DOHH2 (cell line): ENCODE results near the gene FOXN1.

Source experiments
- EZH2phosphoT487 ChIP-seq: fragments of 200-600 bp; sonication (generic); IDR thresholded peaks from 2 replicates; pipeline ENCODE4 v1.6.1; 2017; ENCODE audit warnings: borderline replicate concordance, mild to moderate bottlenecking, antibody characterized with exemption, low read length, moderate library complexity, mixed read lengths
- TF ChIP-seq, protein P1 (sequence below): fragments of 200-600 bp; sonication (generic); IDR thresholded peaks from one replicate; pipeline ENCODE4 v1.5.1; 2014; ENCODE audit warnings: antibody characterized with exemption, mild to moderate bottlenecking, low read depth, low read length; ENCODE audit not compliant: poor library complexity, severe bottlenecking

DNA sequence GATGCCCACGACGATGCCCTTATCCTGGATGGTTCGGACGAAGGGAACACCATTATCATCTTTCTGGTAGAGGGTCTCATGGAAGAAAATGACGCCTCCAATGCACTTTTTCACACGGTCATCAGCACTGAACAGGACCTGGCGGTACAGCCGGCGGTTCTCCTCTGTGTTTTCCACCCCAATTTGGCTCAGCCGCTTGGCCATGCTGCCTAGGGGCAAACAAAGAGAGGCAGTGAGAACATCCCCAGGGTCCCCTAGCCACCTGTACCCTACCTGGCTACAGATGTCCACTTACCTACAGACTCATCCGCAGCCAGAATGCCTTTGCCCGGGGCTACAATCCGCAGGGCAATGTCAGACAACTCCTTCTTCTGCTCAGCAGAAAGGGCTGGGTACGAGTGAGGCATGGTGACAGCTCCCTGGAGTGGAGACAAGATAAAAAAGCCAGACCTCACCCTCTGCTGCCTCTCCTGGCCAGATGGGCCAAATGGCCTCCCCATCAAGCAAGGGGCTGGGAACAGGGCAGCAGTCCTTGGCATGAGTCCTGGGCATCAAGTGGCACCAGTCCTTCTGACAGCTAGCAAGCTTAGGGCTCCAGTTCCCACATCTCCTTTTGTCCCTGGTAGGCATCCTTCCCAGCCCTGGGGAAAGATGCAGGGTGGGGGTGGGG lies 69.1 kb downstream of the FOXN1 start:
- no peak for TF ChIP-seq EZH2phosphoT487
- TF ChIP-seq, protein P1, sequence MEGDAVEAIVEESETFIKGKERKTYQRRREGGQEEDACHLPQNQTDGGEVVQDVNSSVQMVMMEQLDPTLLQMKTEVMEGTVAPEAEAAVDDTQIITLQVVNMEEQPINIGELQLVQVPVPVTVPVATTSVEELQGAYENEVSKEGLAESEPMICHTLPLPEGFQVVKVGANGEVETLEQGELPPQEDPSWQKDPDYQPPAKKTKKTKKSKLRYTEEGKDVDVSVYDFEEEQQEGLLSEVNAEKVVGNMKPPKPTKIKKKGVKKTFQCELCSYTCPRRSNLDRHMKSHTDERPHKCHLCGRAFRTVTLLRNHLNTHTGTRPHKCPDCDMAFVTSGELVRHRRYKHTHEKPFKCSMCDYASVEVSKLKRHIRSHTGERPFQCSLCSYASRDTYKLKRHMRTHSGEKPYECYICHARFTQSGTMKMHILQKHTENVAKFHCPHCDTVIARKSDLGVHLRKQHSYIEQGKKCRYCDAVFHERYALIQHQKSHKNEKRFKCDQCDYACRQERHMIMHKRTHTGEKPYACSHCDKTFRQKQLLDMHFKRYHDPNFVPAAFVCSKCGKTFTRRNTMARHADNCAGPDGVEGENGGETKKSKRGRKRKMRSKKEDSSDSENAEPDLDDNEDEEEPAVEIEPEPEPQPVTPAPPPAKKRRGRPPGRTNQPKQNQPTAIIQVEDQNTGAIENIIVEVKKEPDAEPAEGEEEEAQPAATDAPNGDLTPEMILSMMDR, result peak; percentile 8
